GM12873 (cell line): ENCODE results near the gene OR9K2.

Experiments used
- CTCF ChIP-seq: IDR thresholded peaks from 2 replicates; pipeline ENCODE4 v1.5.1; 2012; ENCODE audit warnings: low read depth, mild to moderate bottlenecking, moderate library complexity, low read length, control low read depth; ENCODE audit not compliant: insufficient read depth; ENCODE audit errors: missing control alignments

The OR9K2 gene

DNA sequence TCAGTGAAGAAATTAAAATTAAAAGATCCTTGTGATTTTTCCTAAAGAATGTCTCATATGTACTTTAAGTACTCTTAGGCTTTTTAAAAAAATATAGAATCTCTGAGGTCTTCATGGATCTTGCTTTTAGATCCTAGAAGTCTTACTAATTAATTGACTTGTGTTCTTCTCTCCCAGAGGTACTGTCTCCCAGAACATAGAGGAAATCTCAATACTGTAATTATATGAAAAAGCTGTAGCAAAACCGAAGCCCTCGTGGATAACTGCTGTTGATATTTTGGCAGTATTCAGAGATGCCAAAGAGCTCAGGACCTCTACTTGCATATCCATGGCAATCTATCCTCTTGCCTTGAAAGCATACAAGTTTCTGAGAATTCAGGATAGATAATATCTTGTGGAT, at the start of gene OR9K2:
Gene OR9K2, plus strand, starts transcription at position 301 of the 400 bp plus-strand sequence. CDS start 3,429 bp downstream, outside the sequence.
- TF ChIP-seq CTCF, result no peak

GRCh38 chr12:55092579-55092978, 33.6 kb upstream of the OR9K2 start:
- peak; percentile 2 for TF ChIP-seq CTCF

DNA sequence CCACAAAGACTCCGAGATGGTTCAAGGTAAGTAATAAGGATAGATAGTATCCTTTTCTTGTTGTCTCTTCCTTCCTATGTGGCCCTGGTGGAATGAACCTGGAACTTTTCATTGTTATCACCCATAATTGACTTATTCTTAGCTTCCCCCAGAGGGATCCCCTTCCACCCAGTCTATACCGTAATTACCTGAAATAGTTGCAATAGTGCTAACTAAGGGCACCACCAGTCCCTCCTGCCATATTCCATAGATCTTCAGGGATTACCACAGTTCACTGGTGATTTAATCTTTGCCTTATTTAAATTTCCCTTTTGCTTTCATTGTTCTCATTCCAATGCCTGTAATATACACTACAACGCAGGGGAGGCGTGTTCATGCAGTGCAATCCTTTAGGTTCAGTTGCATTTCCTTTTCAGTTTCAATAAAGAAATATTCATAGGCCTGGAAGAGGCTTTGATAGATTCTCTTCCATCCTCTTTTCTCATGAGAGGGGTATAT, 13.8 kb upstream of the OR9K2 start:
- no peak for TF ChIP-seq CTCF

- TF ChIP-seq CTCF, result no peak
These were observed 10.1 kb upstream of the OR9K2 start for GRCh38 chr12:55116152-55116551.

- TF ChIP-seq CTCF, result peak; percentile 26
These were observed 6.6 kb downstream of the OR9K2 start for GRCh38 chr12:55132816-55133215.

- peak; percentile 73 for TF ChIP-seq CTCF
These were observed 16.7 kb downstream of the OR9K2 start for GRCh38 chr12:55142669-55143565.

DNA sequence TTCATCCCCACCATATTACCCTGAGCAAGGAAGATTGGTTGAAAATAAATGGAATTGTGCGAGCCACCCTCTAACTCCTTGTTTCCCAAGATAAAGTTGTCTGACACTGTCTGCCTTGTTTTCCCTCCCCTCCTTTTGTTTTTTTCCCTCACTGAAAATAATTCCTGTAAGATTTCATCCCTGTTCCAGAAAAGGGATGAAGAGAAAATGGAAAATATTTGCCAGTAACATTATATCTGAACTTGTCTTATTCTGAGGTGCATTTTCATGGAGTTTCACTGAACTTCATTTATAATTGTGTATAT, 17.3 kb downstream of the OR9K2 start:
- TF ChIP-seq CTCF, result no peak
